ENCODE measurements around the gene GNB3.

The GNB3 gene

GRCh38 chr12:6827982-6828780, 12.5 kb upstream of the GNB3 start, which contains the start of gene P3H3:
Gene P3H3, plus strand, starts transcription at chr12:6828407. Its CDS starts 34 bp downstream, at chr12:6828441.
- Mint-ChIP-seq H3K4me3 (peak within 1 kb of the TSS; percentile 80), H3K9me3 (no peaks in the 10 kb centered on the region), H3K27me3 (peaks cover 64% of the 10 kb centered on the region), H3K4me1 (ENCODE audit: low read depth) (peaks cover 18% of the 10 kb centered on the region), H3K36me3 (ENCODE audit: low read depth) (no peaks in the 10 kb centered on the region), H3K27ac (peak within 1 kb of the TSS; percentile 71)

- H3K4me3 Mint-ChIP-seq = peak overlapping the region; percentile 78
- no peaks in the 10 kb centered on the region for H3K9me3 Mint-ChIP-seq
- peaks cover 18% of the 10 kb centered on the region for H3K4me1 Mint-ChIP-seq (ENCODE audit: low read depth)
- H3K36me3 Mint-ChIP-seq (ENCODE audit: low read depth) = no peaks in the 10 kb centered on the region
- H3K27ac Mint-ChIP-seq = peak overlapping the region; percentile 71
- H3K27me3 Mint-ChIP-seq = peaks cover 59% of the 10 kb centered on the region
These were observed 11.8 kb upstream of the GNB3 start for GRCh38 chr12:6828781-6829535.

GRCh38 chr12:6829536-6830220, 11.0 kb upstream of the GNB3 start:
- H3K36me3 Mint-ChIP-seq (ENCODE audit: low read depth) = no peaks in the 10 kb centered on the region
- no peaks in the 10 kb centered on the region for H3K9me3 Mint-ChIP-seq
- peaks cover 53% of the 10 kb centered on the region for H3K27me3 Mint-ChIP-seq
- no peak overlapping the region for H3K27ac Mint-ChIP-seq
- H3K4me1 Mint-ChIP-seq (ENCODE audit: low read depth) = peaks cover 21% of the 10 kb centered on the region
- peak overlapping the region; percentile 78 for H3K4me3 Mint-ChIP-seq

- Mint-ChIP-seq H3K4me3 (no peak overlapping the region), H3K27ac (no peak overlapping the region)
These were observed 10.3 kb upstream of the GNB3 start for GRCh38 chr12:6830286-6830890.

GRCh38 chr12:6830999-6831398, 9.7 kb upstream of the GNB3 start:
- H3K27me3 Mint-ChIP-seq = peaks cover 41% of the 10 kb centered on the region
- peaks cover 21% of the 10 kb centered on the region for H3K4me1 Mint-ChIP-seq (ENCODE audit: low read depth)
- H3K27ac Mint-ChIP-seq = no peak overlapping the region
- no peaks in the 10 kb centered on the region for H3K9me3 Mint-ChIP-seq
- no peak overlapping the region for H3K4me3 Mint-ChIP-seq
- no peaks in the 10 kb centered on the region for H3K36me3 Mint-ChIP-seq (ENCODE audit: low read depth)

More at GRCh38 chr12:6830286-6830890, 10.3 kb upstream of the GNB3 start:
- H3K36me3 Mint-ChIP-seq (ENCODE audit: low read depth) = no peaks in the 10 kb centered on the region
- H3K9me3 Mint-ChIP-seq = no peaks in the 10 kb centered on the region
- peaks cover 21% of the 10 kb centered on the region for H3K4me1 Mint-ChIP-seq (ENCODE audit: low read depth)
- peaks cover 46% of the 10 kb centered on the region for H3K27me3 Mint-ChIP-seq

- Mint-ChIP-seq H3K27ac (no peak overlapping the region), H3K36me3 (ENCODE audit: low read depth) (no peaks in the 10 kb centered on the region), H3K27me3 (peaks cover 36% of the 10 kb centered on the region), H3K4me1 (ENCODE audit: low read depth) (peaks cover 21% of the 10 kb centered on the region), H3K9me3 (no peaks in the 10 kb centered on the region), H3K4me3 (no peak overlapping the region)
These were observed 9.2 kb upstream of the GNB3 start for GRCh38 chr12:6831450-6831995.

- Mint-ChIP-seq H3K4me1 (ENCODE audit: low read depth) (peaks cover 21% of the 10 kb centered on the region), H3K9me3 (no peaks in the 10 kb centered on the region), H3K36me3 (ENCODE audit: low read depth) (no peaks in the 10 kb centered on the region), H3K27ac (peak overlapping the region; percentile 45), H3K4me3 (no peak overlapping the region), H3K27me3 (peaks cover 30% of the 10 kb centered on the region)
These were observed 8.6 kb upstream of the GNB3 start for GRCh38 chr12:6832125-6832524.

- peaks cover 21% of the 10 kb centered on the region for H3K27me3 Mint-ChIP-seq
- no peak overlapping the region for H3K27ac Mint-ChIP-seq
- H3K4me1 Mint-ChIP-seq (ENCODE audit: low read depth) = peaks cover 12% of the 10 kb centered on the region
- H3K9me3 Mint-ChIP-seq = no peaks in the 10 kb centered on the region
- H3K4me3 Mint-ChIP-seq = no peak overlapping the region
- no peaks in the 10 kb centered on the region for H3K36me3 Mint-ChIP-seq (ENCODE audit: low read depth)
These were observed 7.4 kb upstream of the GNB3 start for GRCh38 chr12:6833189-6833890.

GRCh38 chr12:6834254-6834653, 6.5 kb upstream of the GNB3 start:
- peaks cover 7% of the 10 kb centered on the region for H3K4me1 Mint-ChIP-seq (ENCODE audit: low read depth)
- no peaks in the 10 kb centered on the region for H3K36me3 Mint-ChIP-seq (ENCODE audit: low read depth)
- H3K4me3 Mint-ChIP-seq = no peak overlapping the region
- H3K9me3 Mint-ChIP-seq = no peaks in the 10 kb centered on the region
- H3K27ac Mint-ChIP-seq = no peak overlapping the region
- H3K27me3 Mint-ChIP-seq = peaks cover 15% of the 10 kb centered on the region

GRCh38 chr12:6834873-6835272, 5.9 kb upstream of the GNB3 start:
- Mint-ChIP-seq H3K27me3 (peaks cover 11% of the 10 kb centered on the region), H3K4me3 (no peak overlapping the region), H3K9me3 (no peaks in the 10 kb centered on the region), H3K4me1 (ENCODE audit: low read depth) (peaks cover 3% of the 10 kb centered on the region), H3K27ac (no peak overlapping the region), H3K36me3 (ENCODE audit: low read depth) (no peaks in the 10 kb centered on the region)

- Mint-ChIP-seq H3K27me3 (no peaks in the 10 kb centered on the region), H3K9me3 (no peaks in the 10 kb centered on the region), H3K4me3 (no peak overlapping the region), H3K4me1 (ENCODE audit: low read depth) (peaks cover 3% of the 10 kb centered on the region), H3K36me3 (ENCODE audit: low read depth) (no peaks in the 10 kb centered on the region), H3K27ac (no peak overlapping the region)
These were observed 3.9 kb upstream of the GNB3 start for GRCh38 chr12:6836851-6837250.

- H3K36me3 Mint-ChIP-seq (ENCODE audit: low read depth) = no peaks in the 10 kb centered on the region
- no peak overlapping the region for H3K27ac Mint-ChIP-seq
- H3K27me3 Mint-ChIP-seq = no peaks in the 10 kb centered on the region
- no peaks in the 10 kb centered on the region for H3K9me3 Mint-ChIP-seq
- H3K4me1 Mint-ChIP-seq (ENCODE audit: low read depth) = peaks cover 3% of the 10 kb centered on the region
- H3K4me3 Mint-ChIP-seq = no peak overlapping the region
These were observed 3.2 kb upstream of the GNB3 start for GRCh38 chr12:6837370-6838060.

GRCh38 chr12:6838854-6839253, 1.9 kb upstream of the GNB3 start:
- Mint-ChIP-seq H3K36me3 (ENCODE audit: low read depth) (no peaks in the 10 kb centered on the region), H3K4me1 (ENCODE audit: low read depth) (peaks cover 3% of the 10 kb centered on the region), H3K27ac (no peak overlapping the region), H3K9me3 (no peaks in the 10 kb centered on the region), H3K27me3 (no peaks in the 10 kb centered on the region), H3K4me3 (no peak overlapping the region)

Measured in stimulated activated naive CD8-positive, alpha-beta T cell treated with anti-CD3 and anti-CD28 coated beads, Interleukin-15, Interleukin-2, amounts not matched to agents 100 ng/mL and 50 ng/mL, for 24 hours (primary cell).